Omental fat pad (tissue), 4 donors: ENCODE measurements around the gene PDE4D. TPM values are rescaled to one million over a fixed set of nuclear protein-coding genes. Genes with fewer than 3 reads are reported as not detected.
"Not testable (repeated sequence)": the region's sequence is repeated elsewhere in the genome, so short reads cannot be mapped to it uniquely, and the experiment has no call there.

Experiments
- ATAC-seq: fragments of 150-250 bp; one replicate; pipeline ENCODE4 v1.9.1; 2016; ENCODE audit warnings: mild to moderate bottlenecking, moderate library complexity; ENCODE audit not compliant: low FRiP score
- DNase-seq: peaks from one replicate; pipeline ENCODE4 v3.0.0-alpha.2; 2019; ENCODE audit warnings: low spot score
- CTCF ChIP-seq, 3 donors: fragments of 450-650 bp; IDR thresholded peaks; one replicate each; pipeline ENCODE4 v1.5.1; 2016 to 2017; ENCODE audit warnings: antibody characterized with exemption in 3 of 3, mild to moderate bottlenecking in 3 of 3, moderate library complexity in 2 of 3
- total RNA-seq, 4 donors: library from RNA; depleted of rRNA; stranded (reverse); fragments of >200 nt; gene quantifications; one replicate each; pipeline ENCODE4 v1.1.0, GENCODE V29; 2016

The PDE4D gene
- total RNA-seq, 4 donors from 2014 or later, result 32.5 to 94.8 (median 43.2) TPM

GRCh38 chr5:59312223-59312622, 581.3 kb downstream of the PDE4D start:
- ATAC-seq (no peak), DNase-seq (no peak)
- no peak for TF ChIP-seq CTCF (IDR thresholded peaks at IDR 0.05)

GRCh38 chr5:59308685-59309084, 584.8 kb downstream of the PDE4D start:
- DNase-seq, ATAC-seq: not testable (repeated sequence)

GRCh38 chr5:59303289-59303716, 590.2 kb downstream of the PDE4D start:
- DNase-seq, ATAC-seq: not testable (repeated sequence)

GRCh38 chr5:59302509-59302908, 591.0 kb downstream of the PDE4D start:
- not testable (repeated sequence) for ATAC-seq, DNase-seq

- ATAC-seq (no peak), DNase-seq (no peak)
- TF ChIP-seq CTCF (IDR thresholded peaks at IDR 0.05), result no peak
Measured at GRCh38 chr5:59301727-59302126, 591.8 kb downstream of the PDE4D start.

- ATAC-seq (no peak), DNase-seq (no peak)
- no peak for TF ChIP-seq CTCF (IDR thresholded peaks at IDR 0.05)
Measured at GRCh38 chr5:59300930-59301329, 592.6 kb downstream of the PDE4D start.

- no peak for DNase-seq
- no peak for TF ChIP-seq CTCF (IDR thresholded peaks at IDR 0.05)
- ATAC-seq, result no peak
Measured at GRCh38 chr5:59299006-59299405, 594.5 kb downstream of the PDE4D start.

GRCh38 chr5:59296317-59297264, 596.9 kb downstream of the PDE4D start:
- TF ChIP-seq CTCF (IDR thresholded peaks at IDR 0.05), result no peak
- ATAC-seq (peak; percentile 84), DNase-seq (no peak)
